Upper lobe of right lung (tissue), 1 donor: Measurements from ENCODE around the gene GGTA1. TPM values are rescaled to one million over a fixed set of nuclear protein-coding genes. Genes with fewer than 3 reads are reported as not detected.
A peak's percentile ranks its signal among the peaks of the same experiment; 100 is the strongest.

Experiments
- ATAC-seq: fragments of 200-7000 bp; cut with Tn5 transposase; one replicate; pipeline ENCODE4 v1.9.1; 2020; ENCODE audit warnings: mild to moderate bottlenecking, moderate library complexity
- DNase-seq: peaks from one replicate; pipeline ENCODE4 v3.0.0-alpha.2; 2020
- H3K27ac ChIP-seq: fragments of 200-600 bp; one replicate; pipeline ENCODE4 v1.8.0; 2022
- H3K27me3 ChIP-seq: fragments of 200-600 bp; one replicate; pipeline ENCODE4 v1.8.0; 2022; ENCODE audit warnings: mild to moderate bottlenecking
- H3K36me3 ChIP-seq: fragments of 200-600 bp; one replicate; pipeline ENCODE4 v1.8.0; 2022
- H3K4me1 ChIP-seq: fragments of 200-600 bp; one replicate; pipeline ENCODE4 v1.8.0; 2022
- H3K4me3 ChIP-seq: fragments of 200-600 bp; one replicate; pipeline ENCODE4 v1.8.0; 2022; ENCODE audit warnings: mild to moderate bottlenecking
- H3K9me3 ChIP-seq: fragments of 200-600 bp; one replicate; pipeline ENCODE4 v1.8.0; 2022
- CTCF ChIP-seq: fragments of 200-600 bp; IDR thresholded peaks from one replicate; pipeline ENCODE4 v1.8.0; 2022; ENCODE audit warnings: antibody characterized with exemption
- intact Hi-C: fragments of 100-400 bp; cut with DNase I; formaldehyde crosslinking; loops from one replicate; pipeline ENCODE4 v1.11.0; 2022
- total RNA-seq: library from RNA; stranded (reverse); fragmentation: NEBNext Ultra II Directional; extraction: Animal tissue kit (Norgen Biotek cat#: 25700); gene quantifications from one replicate; pipeline ENCODE4 v1.2.1, GENCODE V29; 2021
- donor health status: DM: no; HTN: yes; CAD: no; lungs with severe emphysema.

The GGTA1 gene
- total RNA-seq, 1 donor from 2014 or later = 9.5 TPM

- ATAC-seq (no peak), DNase-seq (no peak)
- intact Hi-C loops = no loop called here
- no peak for TF ChIP-seq CTCF
- H3K4me1 ChIP-seq = no peaks in the 10 kb centered on the region
- H3K9me3 ChIP-seq = no peaks in the 10 kb centered on the region
- H3K4me3 ChIP-seq = no peak overlapping the region
- no peaks in the 10 kb centered on the region for H3K27me3 ChIP-seq
- no peak overlapping the region for H3K27ac ChIP-seq
- no peaks in the 10 kb centered on the region for H3K36me3 ChIP-seq
Measured at GRCh38 chr9:121478816-121479676, 20.6 kb downstream of the GGTA1 start.

GRCh38 chr9:121476156-121476555 is 23.5 kb downstream of the GGTA1 start:
- H3K4me3 ChIP-seq = no peak overlapping the region
- intact Hi-C loops = no loop called here
- H3K4me1 ChIP-seq = no peaks in the 10 kb centered on the region
- no peak for TF ChIP-seq CTCF
- no peaks in the 10 kb centered on the region for H3K27me3 ChIP-seq
- no peak for DNase-seq
- ATAC-seq = peak; percentile 13
- H3K9me3 ChIP-seq = no peaks in the 10 kb centered on the region
- no peak overlapping the region for H3K27ac ChIP-seq
- H3K36me3 ChIP-seq = no peaks in the 10 kb centered on the region

- Histone ChIP-seq H3K27me3 (no peaks in the 10 kb centered on the region), H3K9me3 (no peaks in the 10 kb centered on the region), H3K4me1 (no peaks in the 10 kb centered on the region), H3K27ac (no peak overlapping the region), H3K36me3 (no peaks in the 10 kb centered on the region), H3K4me3 (no peak overlapping the region)
- TF ChIP-seq CTCF = no peak
- intact Hi-C loops = no loop called here
- DNase-seq (no peak), ATAC-seq (peak; percentile 70)
Measured at GRCh38 chr9:121474231-121474947, 25.3 kb downstream of the GGTA1 start.

GRCh38 chr9:121473229-121473628 is 26.4 kb downstream of the GGTA1 start:
- Histone ChIP-seq H3K36me3 (no peaks in the 10 kb centered on the region), H3K27me3 (no peaks in the 10 kb centered on the region), H3K9me3 (no peaks in the 10 kb centered on the region), H3K27ac (no peak overlapping the region), H3K4me1 (no peaks in the 10 kb centered on the region), H3K4me3 (no peak overlapping the region)
- no peak for DNase-seq
- intact Hi-C loops = no loop called here
- no peak for TF ChIP-seq CTCF
- no peak for ATAC-seq

GRCh38 chr9:121472446-121472845 is 27.2 kb downstream of the GGTA1 start:
- Histone ChIP-seq H3K27ac (no peak overlapping the region), H3K9me3 (no peaks in the 10 kb centered on the region), H3K27me3 (no peaks in the 10 kb centered on the region), H3K4me1 (no peaks in the 10 kb centered on the region), H3K36me3 (no peaks in the 10 kb centered on the region), H3K4me3 (no peak overlapping the region)
- TF ChIP-seq CTCF = no peak
- ATAC-seq (no peak), DNase-seq (no peak)
- intact Hi-C loops = no loop called here
